Body of pancreas (tissue), 4 donors: ENCODE results near the gene CAMK4.
"Not testable (repeated sequence)": the region's sequence is repeated elsewhere in the genome, so short reads cannot be mapped to it uniquely, and the experiment has no call there.

Experiments used
- CTCF ChIP-seq, 7 experiments: fragments of 450-650 bp in 4 of 7; fragments of 200-600 bp in 3 of 7; sonication (generic) in 3 of 7; IDR thresholded peaks; one replicate each; pipeline ENCODE4 v1.5.1; 2016 to 2019; ENCODE audit warnings: antibody characterized with exemption in 7 of 7
- POLR2A ChIP-seq, 3 donors: fragments of 450-650 bp; IDR thresholded peaks; one replicate each; pipeline ENCODE4 v1.6.1; 2016; ENCODE audit warnings: antibody characterized with exemption in 3 of 3, mild to moderate bottlenecking in 2 of 3

- TF ChIP-seq CTCF, POLR2A (IDR thresholded peaks at IDR 0.05): not testable (repeated sequence)
Observed at GRCh38 chr5:111409266-111409665, 185.1 kb downstream of the CAMK4 start.
